CD4-positive, alpha-beta T cell treated with Interferon alpha-2 for 1 hour (primary cell): ENCODE data around the gene SERPINB11.
"Not testable (repeated sequence)": the region's sequence is repeated elsewhere in the genome, so short reads cannot be mapped to it uniquely, and the experiment has no call there.

Experiments used
- DNase-seq, 2 donors: peaks; one replicate each; pipeline ENCODE4 v3.0.0-alpha.2; 2020 to 2022

The SERPINB11 gene

GRCh38 chr18:63702660-63703059 lies at the start of gene SERPINB11:
Gene SERPINB11 (plus strand): TSS chr18:63702960. CDS start chr18:63710194, 7,234 bp downstream.
- DNase-seq: no peak

DNA sequence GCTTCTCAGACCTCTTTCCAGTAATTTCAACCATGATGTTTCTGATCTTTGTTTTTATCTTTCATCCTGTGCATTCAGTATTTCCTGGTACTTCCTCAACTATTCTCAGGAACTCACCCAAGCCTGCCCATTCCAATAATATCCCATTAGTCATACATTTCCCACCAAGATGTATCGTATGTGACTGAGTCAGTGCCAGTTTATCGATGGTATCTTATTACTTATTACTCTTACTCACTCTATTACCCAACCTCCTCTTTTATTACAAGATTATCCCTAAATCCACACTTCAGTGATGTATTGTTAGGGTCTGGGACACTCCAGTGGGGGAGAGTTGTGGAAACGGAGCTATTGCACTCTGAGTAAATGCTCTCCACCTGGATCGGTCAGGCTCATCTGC lies 43.8 kb upstream of the SERPINB11 start:
- DNase-seq: not testable (repeated sequence)

DNA sequence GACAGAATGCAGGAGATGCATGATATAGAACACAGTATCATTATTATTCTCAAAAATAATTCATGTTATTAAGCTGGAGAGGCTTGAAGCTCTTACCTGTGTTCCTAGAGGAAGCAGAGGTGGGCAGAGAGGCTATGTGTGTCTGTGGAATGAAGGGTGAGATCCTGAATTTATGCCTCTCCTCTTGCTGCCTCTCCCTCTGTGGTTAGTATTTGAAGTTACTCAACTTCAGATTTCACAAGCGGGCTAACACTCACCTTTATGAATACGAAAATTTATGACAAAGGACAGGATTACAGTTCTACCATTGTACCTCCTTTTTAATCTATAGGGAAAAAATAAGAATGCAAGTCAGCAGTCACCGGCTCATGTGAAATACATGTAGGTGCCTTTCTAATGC lies 41.0 kb upstream of the SERPINB11 start, which contains the start of gene SERPINB3:
Gene SERPINB3, minus strand, starts transcription at position 144 of the 400 bp plus-strand sequence. CDS start 677 bp downstream, outside the sequence.
- DNase-seq: not testable (repeated sequence)

DNA sequence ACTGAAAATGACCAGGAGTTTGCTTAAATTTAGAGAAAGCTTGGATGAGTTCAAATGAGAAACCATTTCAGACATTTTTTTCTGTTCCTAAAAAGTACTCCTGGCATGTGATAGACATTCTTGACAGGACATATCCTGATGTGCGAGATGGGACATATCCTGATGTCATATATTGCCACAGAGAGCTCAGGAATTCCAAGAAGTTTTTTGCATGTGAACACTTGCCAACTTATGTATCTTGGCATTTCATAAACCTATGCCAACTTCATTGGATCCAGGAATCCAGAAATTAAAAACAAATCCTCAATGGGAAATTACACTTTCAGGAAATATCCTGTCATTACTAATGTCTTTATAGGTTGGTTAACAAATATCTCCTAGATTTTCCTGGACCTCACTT lies 38.2 kb upstream of the SERPINB11 start:
- DNase-seq: no peak

DNA sequence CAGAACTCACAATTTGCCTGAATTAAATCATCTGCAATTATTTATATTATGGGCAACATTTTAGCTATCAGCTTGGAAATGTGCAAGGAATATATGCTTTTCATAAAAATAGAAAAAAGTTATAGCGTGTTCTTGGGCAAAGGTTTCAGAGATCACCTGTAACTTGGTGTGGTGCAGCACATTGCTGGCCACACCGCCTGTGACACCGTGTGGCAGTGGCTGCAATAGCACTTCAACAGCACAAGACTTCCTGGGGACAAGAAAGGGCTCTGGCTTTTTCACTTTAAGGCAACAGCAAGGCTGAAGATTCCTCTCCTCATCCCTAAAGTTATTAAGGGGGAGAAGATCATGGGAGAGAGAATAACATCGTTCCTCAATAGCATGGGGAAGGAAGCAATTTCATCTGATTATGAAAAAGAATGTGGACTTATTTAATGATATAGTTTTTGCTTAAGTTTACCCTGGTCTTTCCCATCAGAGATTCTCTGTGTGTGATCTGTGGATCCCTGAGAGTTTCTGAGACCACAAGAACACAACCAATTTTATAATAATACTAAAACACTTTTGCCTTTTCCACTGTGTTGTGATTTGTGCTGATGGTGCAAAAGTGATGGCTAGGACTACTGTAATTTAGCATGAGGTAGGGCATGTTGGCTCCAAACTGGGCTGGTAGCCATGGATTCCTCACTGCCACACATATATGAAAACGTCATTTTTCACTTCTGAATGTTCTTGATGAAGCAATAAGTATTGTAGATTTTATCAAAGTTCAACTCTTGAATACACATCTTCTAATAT lies 26.0 kb upstream of the SERPINB11 start:
- no peak for DNase-seq

GRCh38 chr18:63677500-63678225 lies 25.1 kb upstream of the SERPINB11 start:
- no peak for DNase-seq

- no peak for DNase-seq
These were observed 22.7 kb upstream of the SERPINB11 start for GRCh38 chr18:63679820-63680606.

DNA sequence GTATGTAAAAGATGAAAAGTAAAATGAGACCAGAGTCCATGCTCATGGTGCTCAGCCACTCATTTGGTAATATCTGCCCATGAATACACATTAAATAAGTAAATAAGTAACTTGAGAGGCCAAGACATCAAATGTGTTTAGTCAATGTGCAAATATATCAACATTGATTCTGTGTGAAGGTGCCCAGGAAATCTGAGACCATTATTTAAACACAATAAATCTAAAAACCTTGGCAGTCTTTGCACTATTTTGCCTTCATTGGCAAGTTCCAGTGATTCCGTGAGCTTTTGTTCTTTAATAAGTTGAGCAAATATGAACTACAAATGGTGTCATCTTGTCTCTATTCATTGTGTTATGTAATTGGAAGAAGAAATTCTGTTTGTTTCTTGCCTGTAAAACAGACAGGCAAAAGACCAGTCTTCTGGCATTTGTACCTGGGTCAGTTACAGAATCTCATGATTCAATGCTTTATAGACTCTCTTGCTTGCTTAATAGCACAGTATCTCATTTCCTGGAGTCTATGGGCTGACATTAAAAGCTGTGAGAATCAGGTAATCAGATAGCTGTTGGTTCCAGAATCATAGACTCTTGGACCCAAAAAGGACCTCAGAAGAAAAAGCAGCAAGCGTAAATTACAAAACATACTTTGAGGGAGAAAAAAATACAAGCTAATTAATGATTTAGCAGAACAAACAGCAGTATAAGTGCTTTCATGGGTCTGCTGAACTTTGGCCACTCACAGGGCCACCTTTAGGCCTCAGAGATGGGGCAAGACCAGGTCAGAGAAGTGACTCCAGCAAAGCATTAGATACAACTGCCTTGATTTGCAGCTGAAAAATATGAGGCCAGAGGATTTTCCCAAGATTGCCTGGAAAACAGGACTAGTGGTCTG lies 21.1 kb upstream of the SERPINB11 start:
- DNase-seq: no peak

DNA sequence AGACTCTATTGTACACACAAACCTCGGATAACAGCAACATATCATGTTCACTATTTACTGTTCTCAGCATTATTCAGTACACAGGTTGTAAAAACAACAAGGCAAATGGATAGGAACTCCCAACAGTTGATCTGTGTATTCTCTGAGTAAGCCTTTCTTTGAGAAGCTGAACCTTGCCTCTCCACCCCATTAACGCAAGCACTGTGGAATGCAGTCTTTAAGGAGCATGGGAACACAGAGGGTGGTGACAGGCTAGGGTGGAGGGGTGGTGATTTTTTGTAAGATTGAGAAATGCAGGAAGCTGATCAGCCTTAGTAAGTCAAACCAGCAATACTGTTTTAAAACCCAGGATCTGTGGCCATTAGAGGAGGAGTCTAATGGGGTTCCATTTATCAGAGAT lies 19.6 kb upstream of the SERPINB11 start:
- no peak for DNase-seq

DNA sequence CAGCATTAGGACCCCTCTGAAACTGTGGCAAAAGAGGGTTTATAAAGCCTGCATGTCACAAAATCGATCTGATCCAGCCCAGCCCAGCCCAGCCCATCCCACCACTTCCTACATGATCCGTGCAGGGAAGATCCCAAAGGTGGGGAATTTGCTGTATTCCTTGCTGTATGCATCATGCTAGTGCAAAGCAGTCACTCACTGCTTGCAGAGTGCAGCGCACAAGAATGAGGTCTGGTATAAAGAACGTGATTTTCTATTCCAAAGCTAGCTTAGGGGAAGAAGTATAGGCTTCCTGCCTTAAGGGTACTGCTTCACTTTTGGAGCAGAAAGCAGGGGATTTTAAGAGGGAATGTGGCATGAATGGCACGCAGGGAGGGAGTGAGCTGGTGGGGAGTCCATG lies 18.9 kb upstream of the SERPINB11 start:
- no peak for DNase-seq

- DNase-seq: no peak
These were observed 18.0 kb upstream of the SERPINB11 start for GRCh38 chr18:63684718-63685117.

- DNase-seq: no peak
These were observed 15.9 kb upstream of the SERPINB11 start for GRCh38 chr18:63686871-63687270.

GRCh38 chr18:63689064-63689463 lies 13.7 kb upstream of the SERPINB11 start:
- DNase-seq: no peak

DNA sequence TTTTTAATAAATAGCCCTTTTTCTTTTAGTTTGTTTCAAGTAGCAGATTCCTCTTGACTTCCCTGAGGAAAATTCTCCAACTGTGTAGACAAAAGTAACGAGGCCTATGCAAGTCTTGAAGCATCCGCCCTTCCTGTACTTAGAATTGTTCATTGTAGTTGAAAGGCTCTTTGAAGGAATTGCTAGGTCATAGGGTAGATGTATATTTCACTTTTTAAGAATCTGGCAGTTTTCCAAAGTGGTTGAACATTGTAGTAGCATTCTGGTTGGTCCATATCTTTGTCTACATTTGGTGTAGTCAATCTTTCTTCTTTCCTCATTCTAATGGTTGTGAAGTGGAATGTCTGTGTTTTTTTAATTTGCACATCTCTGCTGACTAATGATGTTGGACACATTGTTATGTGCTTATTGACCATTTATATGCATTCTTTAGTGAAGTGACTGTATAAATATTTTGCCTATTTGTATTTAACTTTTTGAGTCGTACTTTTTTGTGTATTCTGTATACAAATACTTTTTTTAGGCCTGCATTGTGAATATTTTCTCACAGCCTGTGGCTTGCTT lies 5.6 kb upstream of the SERPINB11 start:
- no peak for DNase-seq

DNA sequence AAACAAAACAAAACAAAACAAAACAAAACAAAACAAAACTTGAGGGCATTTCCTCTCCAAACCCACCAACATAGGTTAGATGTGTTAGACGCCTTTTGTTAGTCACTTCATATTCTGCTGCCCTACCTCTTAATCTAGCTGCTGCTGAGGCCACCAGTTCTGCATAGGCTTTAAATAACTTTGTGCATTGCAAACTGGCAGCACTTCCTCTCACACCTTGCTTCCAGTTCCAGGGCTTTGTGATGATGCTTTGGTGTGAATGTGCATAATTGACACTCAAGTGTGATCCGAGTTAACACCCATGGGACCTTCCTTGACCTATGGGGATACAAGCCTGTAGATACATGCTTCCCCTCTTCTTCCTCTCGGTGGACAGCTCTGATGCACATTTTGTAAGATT lies 2.3 kb upstream of the SERPINB11 start:
- no peak for DNase-seq

GRCh38 chr18:63701952-63702351 lies 808 bp upstream of the SERPINB11 start:
- no peak for DNase-seq

- DNase-seq: no peak
These were observed 2.6 kb downstream of the SERPINB11 start for GRCh38 chr18:63705401-63705800.

DNA sequence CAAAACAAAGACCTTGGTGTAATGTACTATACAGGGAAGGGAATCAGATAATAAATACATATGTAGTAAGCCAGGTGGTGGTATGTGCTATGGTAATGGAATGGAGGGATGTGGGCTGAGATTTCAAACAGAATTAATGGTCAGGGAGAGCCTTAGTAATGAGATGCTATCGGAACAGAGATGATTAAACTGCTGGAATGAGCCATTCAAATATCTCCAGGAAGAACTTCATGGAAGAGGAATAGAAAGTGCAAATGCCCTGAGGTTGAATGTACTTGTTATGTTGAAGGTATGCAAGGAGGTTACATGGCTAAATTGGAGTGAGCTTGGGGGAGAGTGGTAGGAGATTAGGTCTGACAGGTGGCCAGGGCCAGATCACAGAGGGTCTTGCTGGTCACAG lies 5.1 kb downstream of the SERPINB11 start:
- DNase-seq: no peak

GRCh38 chr18:63708650-63709049 lies 5.9 kb downstream of the SERPINB11 start:
- no peak for DNase-seq

DNA sequence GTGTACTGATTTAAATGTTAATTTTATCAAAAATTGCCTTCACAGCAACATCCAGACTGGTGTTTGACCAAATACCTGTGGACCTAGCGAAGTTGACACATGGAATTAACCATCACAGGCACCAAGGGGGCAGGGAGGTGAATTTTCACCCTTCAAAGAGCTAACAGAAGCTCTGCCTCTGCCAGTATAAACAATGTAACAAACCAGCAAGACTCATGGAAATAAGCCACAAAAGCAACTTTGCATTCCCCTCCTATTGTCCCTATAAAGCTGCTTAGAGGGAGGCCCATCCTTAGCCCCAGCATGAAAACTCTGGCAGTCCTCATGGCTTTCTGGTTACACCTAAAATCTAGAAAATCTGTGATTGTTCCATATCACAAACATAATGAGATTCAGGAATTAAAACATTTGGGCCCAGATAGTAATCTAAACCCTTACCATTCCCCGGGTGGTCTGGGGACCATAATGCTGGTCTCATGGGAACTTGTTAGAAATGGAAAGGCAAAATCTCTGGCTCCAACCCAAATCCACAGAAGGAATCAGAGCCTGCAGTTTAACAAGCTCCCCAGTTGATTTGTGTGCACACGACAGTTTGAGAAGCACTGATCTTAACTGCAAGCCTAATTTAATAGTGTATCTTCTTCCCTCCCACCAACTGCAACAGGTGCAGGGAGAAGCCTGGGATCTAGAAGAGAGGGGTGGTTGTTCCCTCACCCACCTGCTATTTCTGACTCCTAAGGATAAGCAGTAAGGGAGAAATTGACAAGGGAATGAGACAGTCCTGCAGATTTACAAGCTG lies 23.1 kb downstream of the SERPINB11 start:
- no peak for DNase-seq

- DNase-seq: no peak
These were observed 28.0 kb downstream of the SERPINB11 start for GRCh38 chr18:63730773-63731172.
